Caco-2 (cell line): ENCODE results near the gene STAT2. TPM values are rescaled to one million over a fixed set of nuclear protein-coding genes. Genes with fewer than 3 reads are reported as not detected.
"Not testable (repeated sequence)": the region's sequence is repeated elsewhere in the genome, so short reads cannot be mapped to it uniquely, and the experiment has no call there.

Source experiments
- BruUV-seq: library from RNA; stranded (reverse); fragments of 400-500 nt; replicated peaks from 2 replicates; lab custom pipeline; 2021; lab: Mats Ljungman, UMichigan
- CTCF ChIA-PET: fragments of 300-600 bp; sonication (Branson Sonifier 250); formaldehyde crosslinking; loops from one replicate; lab custom pipeline; 2022; ENCODE audit warnings: antibody characterized with exemption; lab: Charles Lee
- POLR2A ChIA-PET: fragments of 300-600 bp; sonication (Branson Sonifier 250); formaldehyde crosslinking; loops from one replicate; lab custom pipeline; 2022; ENCODE audit warnings: antibody characterized with exemption; lab: Charles Lee
- DNase-seq, 2 experiments: peaks; one replicate each; pipeline versions ENCODE4 v3.0.0 to v3.0.0-alpha.2; 2020 to 2022
- H3K27me3 ChIP-seq: replicated peaks from 2 replicates; pipeline ENCODE4 v1.6.0; 2011; ENCODE audit warnings: low read length; ENCODE audit not compliant: control insufficient read depth, insufficient read depth
- H3K36me3 ChIP-seq: 2 replicates; pipeline ENCODE4 v1.5.1; 2011; ENCODE audit warnings: low read length; ENCODE audit not compliant: control insufficient read depth, insufficient read depth
- H3K4me1 ChIP-seq: fragments of 250-450 bp; sonication (Bioruptor Pico); 2 replicates; pipeline ENCODE4 v1.5.1; 2020; ENCODE audit warnings: mild to moderate bottlenecking
- H3K4me3 ChIP-seq: 2 replicates; pipeline ENCODE4 v1.5.1; 2011; ENCODE audit warnings: low read depth, mild to moderate bottlenecking, control low read depth, low read length
- H3K9me3 ChIP-seq: fragments of 250-450 bp; sonication (Bioruptor Pico); 2 replicates; pipeline ENCODE4 v1.5.1; 2020; ENCODE audit warnings: mild to moderate bottlenecking, moderate library complexity
- H3K27ac Mint-ChIP-seq: one replicate; pipeline ENCODE4 v1.8.0; 2022; ENCODE audit warnings: mixed read lengths; ENCODE audit not compliant: unreplicated experiment
- H3K27me3 Mint-ChIP-seq: one replicate; pipeline ENCODE4 v1.8.0; 2022; ENCODE audit warnings: mixed read lengths; ENCODE audit not compliant: insufficient read depth, unreplicated experiment
- H3K36me3 Mint-ChIP-seq: one replicate; pipeline ENCODE4 v1.8.0; 2022; ENCODE audit warnings: mild to moderate bottlenecking, mixed read lengths; ENCODE audit not compliant: insufficient read depth, unreplicated experiment
- H3K4me1 Mint-ChIP-seq: one replicate; pipeline ENCODE4 v1.8.0; 2022; ENCODE audit warnings: low read depth, mixed read lengths; ENCODE audit not compliant: unreplicated experiment
- H3K4me3 Mint-ChIP-seq: one replicate; pipeline ENCODE4 v1.8.0; 2022; ENCODE audit warnings: mild to moderate bottlenecking, moderate library complexity, mixed read lengths; ENCODE audit not compliant: unreplicated experiment
- H3K9me3 Mint-ChIP-seq: one replicate; pipeline ENCODE4 v1.8.0; 2022; ENCODE audit warnings: mixed read lengths; ENCODE audit not compliant: unreplicated experiment
- intact Hi-C: fragments of 100-400 bp; cut with micrococcal nuclease; formaldehyde crosslinking; loops from one replicate; pipeline ENCODE4 v1.10.0; 2022; ENCODE audit not compliant: unreplicated experiment
- total RNA-seq: library from RNA; stranded (reverse); gene quantifications from 2 replicates; pipeline ENCODE4 v1.2.3, GENCODE V29; 2022
- TF ChIP-seq, protein P1 (sequence below), 2 experiments: fragments of 200-600 bp in 1 of 2; IDR thresholded peaks; 1 replicate in 1 of 2; 2 replicates in 1 of 2; pipeline versions ENCODE4 v1.5.1 to v1.8.0; 2011 to 2022; ENCODE audit warnings: antibody characterized with exemption in 1 of 2, control low read depth in 1 of 2, inconsistent platforms in 1 of 2, low read depth in 1 of 2, low read length in 1 of 2, mild to moderate bottlenecking in 1 of 2, moderate library complexity in 1 of 2; ENCODE audit not compliant: insufficient read depth in 1 of 2, severe bottlenecking in 1 of 2, unreplicated experiment in 1 of 2

STAT2 gene
- total RNA-seq, 1 experiment from 2014 or later: 76.7 TPM

DNA sequence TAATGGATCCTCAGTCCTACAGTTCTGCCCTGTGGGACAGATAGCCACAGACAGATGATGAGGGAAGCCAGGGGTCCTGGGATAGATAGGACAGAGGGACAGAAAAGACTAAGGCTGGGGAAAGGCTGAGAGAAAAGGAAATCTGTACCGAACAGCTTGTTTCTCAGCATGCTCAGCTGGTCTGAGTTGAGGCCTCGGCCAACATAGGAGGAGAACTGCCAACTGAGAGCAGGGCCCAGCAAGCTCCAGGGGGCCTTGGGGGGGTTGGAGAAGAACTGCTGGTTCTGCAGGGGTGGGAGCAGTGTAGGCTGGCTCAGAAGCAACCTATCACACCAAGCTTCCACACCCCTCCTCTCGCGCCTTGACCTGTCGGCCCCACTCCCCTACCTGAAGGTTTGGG is 11.1 kb downstream of the STAT2 start:
- Mint-ChIP-seq H3K27ac (no peak overlapping the region), H3K9me3 (no peaks in the 10 kb centered on the region), H3K4me1 (no peaks in the 10 kb centered on the region), H3K36me3 (peaks cover 39% of the 10 kb centered on the region), H3K27me3 (no peaks in the 10 kb centered on the region), H3K4me3 (no peak overlapping the region)
- Histone ChIP-seq H3K4me1 (no peaks in the 10 kb centered on the region), H3K27me3 (no peaks in the 10 kb centered on the region), H3K9me3 (no peaks in the 10 kb centered on the region), H3K4me3 (no peak overlapping the region), H3K36me3 (peaks cover 7% of the 10 kb centered on the region)
- ChIA-PET POLR2A (no interaction called here), CTCF (no interaction called here)
- DNase-seq: no peak
- TF ChIP-seq, protein P1, sequence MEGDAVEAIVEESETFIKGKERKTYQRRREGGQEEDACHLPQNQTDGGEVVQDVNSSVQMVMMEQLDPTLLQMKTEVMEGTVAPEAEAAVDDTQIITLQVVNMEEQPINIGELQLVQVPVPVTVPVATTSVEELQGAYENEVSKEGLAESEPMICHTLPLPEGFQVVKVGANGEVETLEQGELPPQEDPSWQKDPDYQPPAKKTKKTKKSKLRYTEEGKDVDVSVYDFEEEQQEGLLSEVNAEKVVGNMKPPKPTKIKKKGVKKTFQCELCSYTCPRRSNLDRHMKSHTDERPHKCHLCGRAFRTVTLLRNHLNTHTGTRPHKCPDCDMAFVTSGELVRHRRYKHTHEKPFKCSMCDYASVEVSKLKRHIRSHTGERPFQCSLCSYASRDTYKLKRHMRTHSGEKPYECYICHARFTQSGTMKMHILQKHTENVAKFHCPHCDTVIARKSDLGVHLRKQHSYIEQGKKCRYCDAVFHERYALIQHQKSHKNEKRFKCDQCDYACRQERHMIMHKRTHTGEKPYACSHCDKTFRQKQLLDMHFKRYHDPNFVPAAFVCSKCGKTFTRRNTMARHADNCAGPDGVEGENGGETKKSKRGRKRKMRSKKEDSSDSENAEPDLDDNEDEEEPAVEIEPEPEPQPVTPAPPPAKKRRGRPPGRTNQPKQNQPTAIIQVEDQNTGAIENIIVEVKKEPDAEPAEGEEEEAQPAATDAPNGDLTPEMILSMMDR (IDR thresholded peaks at IDR 0.05; ENCODE audit: insufficient read depth in 1 of 2, low read depth in 1 of 2, low read length in 1 of 2, severe bottlenecking in 1 of 2, unreplicated experiment in 1 of 2): no peak
- BruUV-seq: no TSS peak
- intact Hi-C loops: no loop called here

DNA sequence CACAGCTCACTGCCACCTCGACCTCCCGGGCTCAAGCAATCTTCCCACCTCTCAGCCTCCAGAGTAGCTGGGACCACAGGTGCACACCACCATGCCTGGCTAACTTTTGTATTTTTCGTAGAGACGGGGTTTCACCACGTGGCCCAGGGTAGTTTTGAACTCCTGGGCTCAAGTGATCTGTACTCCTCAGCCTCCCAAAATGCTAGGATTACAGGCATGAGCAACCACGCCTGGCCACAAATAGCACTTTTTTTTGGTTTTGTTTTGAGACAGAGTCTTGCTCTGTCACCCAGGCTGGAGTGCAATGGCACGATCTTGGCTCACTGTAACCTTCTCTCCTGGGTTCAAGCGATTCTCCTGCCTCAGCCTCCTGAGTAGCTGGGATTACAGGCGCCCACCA is 12.7 kb downstream of the STAT2 start:
- DNase-seq, H3K9me3 ChIP-seq, H3K4me3 ChIP-seq, H3K9me3 Mint-ChIP-seq, BruUV-seq, H3K27ac Mint-ChIP-seq, H3K4me1 ChIP-seq, H3K27me3 Mint-ChIP-seq, H3K4me1 Mint-ChIP-seq, H3K27me3 ChIP-seq, H3K4me3 Mint-ChIP-seq, intact Hi-C loops: not testable (repeated sequence)
- ChIA-PET POLR2A (interaction anchor here (0.6 to 1.9 kb wide), 2 partner anchors 13 to 198 kb away, joined by 6 to 9 read pairs; partner anchors contain the start of gene STAT2), CTCF (interaction anchor here (0.7 kb wide), 1 partner anchor 81 kb away, joined by 6 read pairs; no protein-coding TSS in a partner anchor)
- H3K36me3 Mint-ChIP-seq: peaks cover 39% of the 10 kb centered on the region
- peaks cover 10% of the 10 kb centered on the region for H3K36me3 ChIP-seq

DNA sequence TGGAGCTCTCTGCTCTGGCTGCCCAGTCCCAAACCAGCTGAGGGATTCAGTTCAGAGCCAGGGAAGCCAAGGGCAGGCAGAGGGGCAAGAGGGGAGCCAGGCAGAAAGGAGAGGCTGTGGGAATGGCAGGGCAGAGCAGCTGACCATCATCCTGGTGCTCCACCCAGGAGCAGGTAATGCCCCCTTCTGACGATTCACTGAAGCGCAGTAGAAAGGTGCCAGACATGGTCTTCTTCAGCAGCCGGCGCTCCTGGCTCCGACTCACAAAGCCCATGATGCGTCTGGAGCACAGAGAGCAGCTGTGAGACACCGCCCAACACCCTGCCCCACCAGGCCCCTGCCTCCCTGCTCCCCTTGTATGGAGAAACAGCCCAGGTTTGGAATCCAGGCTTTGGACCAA is 13.2 kb downstream of the STAT2 start:
- TF ChIP-seq, protein P1 (IDR thresholded peaks at IDR 0.05; ENCODE audit: insufficient read depth in 1 of 2, low read depth in 1 of 2, low read length in 1 of 2, severe bottlenecking in 1 of 2, unreplicated experiment in 1 of 2): no peak
- Mint-ChIP-seq H3K27ac (no peak overlapping the region), H3K4me1 (no peaks in the 10 kb centered on the region), H3K9me3 (no peaks in the 10 kb centered on the region), H3K36me3 (peaks cover 39% of the 10 kb centered on the region), H3K4me3 (no peak overlapping the region), H3K27me3 (no peaks in the 10 kb centered on the region)
- DNase-seq: peak in 1 of 2 experiments; percentile 19
- BruUV-seq: no TSS peak
- POLR2A ChIA-PET: interaction anchor here (1.9 kb wide), 1 partner anchor 13 kb away, joined by 6 read pairs; the partner anchor contains the start of gene STAT2
- Histone ChIP-seq H3K4me1 (no peaks in the 10 kb centered on the region; the same call in 1 of the 2 replicates), H3K27me3 (no peaks in the 10 kb centered on the region), H3K36me3 (peaks cover 10% of the 10 kb centered on the region), H3K4me3 (no peak overlapping the region), H3K9me3 (no peaks in the 10 kb centered on the region)
- intact Hi-C loops: no loop called here
- CTCF ChIA-PET: no interaction called here

DNA sequence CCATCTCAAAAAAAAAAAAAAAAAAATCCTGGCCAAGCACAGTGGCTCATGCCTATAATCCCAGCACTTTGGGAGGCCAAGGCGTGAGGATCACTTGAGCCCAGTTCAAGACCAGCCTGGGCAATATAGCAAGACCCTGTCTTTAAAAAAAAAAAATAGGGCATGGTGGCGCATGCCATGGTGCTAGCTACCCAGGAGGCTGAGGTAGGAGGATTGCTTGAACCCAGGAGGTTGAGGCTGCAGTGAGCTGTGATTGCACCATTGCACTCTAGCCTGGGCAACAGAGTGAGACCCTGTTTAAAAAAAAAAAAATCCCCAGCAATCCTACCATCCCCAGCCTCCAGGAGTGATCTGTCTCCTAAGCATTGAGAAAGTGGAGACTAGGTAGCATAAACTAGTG is 17.6 kb downstream of the STAT2 start:
- H3K9me3 ChIP-seq, intact Hi-C loops, DNase-seq, BruUV-seq, H3K27me3 ChIP-seq, H3K4me3 Mint-ChIP-seq, H3K36me3 ChIP-seq, H3K27me3 Mint-ChIP-seq, H3K4me1 Mint-ChIP-seq, H3K4me1 ChIP-seq, H3K9me3 Mint-ChIP-seq, H3K27ac Mint-ChIP-seq, H3K4me3 ChIP-seq: not testable (repeated sequence)
- POLR2A ChIA-PET: interaction anchor here (1.2 kb wide), 1 partner anchor 18 kb away, joined by 3 read pairs; the partner anchor contains the start of gene STAT2
- peaks cover 12% of the 10 kb centered on the region for H3K36me3 Mint-ChIP-seq
- CTCF ChIA-PET: interaction anchor here (0.9 kb wide), 1 partner anchor 26 kb away, joined by 4 read pairs; the partner anchor contains the start of gene CNPY2
